ENCODE results near the gene GGT1.

Gene GGT1

DNA sequence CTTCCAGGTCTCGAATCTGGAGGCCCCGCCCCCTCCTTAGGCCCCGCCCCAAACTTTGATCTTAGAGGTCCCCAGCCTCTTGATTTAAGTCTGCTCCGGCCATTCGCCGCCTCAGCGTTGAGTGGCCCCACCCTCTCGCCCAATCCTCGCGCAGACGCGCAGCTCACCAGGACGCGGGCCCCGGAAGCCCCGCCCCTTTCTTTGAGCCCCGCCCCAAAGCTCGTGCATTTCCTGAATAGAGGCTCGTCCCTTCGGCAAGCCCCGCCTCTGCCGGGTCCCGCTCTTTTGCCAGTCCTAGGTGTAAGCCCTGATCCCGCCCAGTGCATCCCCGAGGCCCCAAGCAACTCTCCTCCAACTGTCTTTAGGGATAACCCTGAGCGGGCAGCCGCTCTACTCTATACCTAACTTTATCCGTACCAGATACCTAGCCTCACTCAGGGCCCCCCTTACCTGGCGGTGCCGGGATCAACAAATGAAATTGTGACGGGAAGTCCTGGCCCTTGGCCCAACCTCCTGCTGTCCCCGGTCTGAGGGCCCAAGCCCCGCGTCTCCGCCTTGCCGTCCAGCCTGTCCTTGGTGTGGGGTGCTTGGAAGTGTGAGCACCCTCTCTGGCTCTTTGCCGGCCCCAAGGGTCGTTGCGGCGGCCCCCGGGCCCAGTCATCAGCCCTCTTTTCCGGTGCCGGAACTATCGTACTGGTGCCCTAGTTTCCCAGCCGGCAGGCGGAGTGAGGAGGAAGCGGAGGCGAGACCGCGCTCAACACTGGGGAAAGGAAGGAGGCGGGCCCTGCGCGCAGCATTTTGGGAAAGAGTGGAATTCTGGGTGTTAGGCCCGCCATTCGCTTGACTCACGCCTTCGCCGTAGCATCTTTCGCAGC is 47.6 kb upstream of the GGT1 start, which contains the start of gene SNRPD3:
Gene SNRPD3 (plus strand): TSS at position 835 of the 875 bp plus-strand sequence. CDS start 1,676 bp downstream, outside the sequence.
- DNase-seq = peak; percentile 99
- peak within 1 kb of the TSS; percentile 96 for H3K4me3 ChIP-seq (ENCODE audit: low read length)
- no peaks in the 10 kb centered on the region for H3K9me2 ChIP-seq (replicated peaks; ENCODE audit: insufficient read depth, low read length)
- no peak for TF ChIP-seq EZH2 (optimal IDR thresholded peaks at IDR 0.05; ENCODE audit: low read depth, low read length)
- no peak for TF ChIP-seq EZH2phosphoT487 (IDR thresholded peaks at IDR 0.05; ENCODE audit: low read length)
- TF ChIP-seq, protein P1, sequence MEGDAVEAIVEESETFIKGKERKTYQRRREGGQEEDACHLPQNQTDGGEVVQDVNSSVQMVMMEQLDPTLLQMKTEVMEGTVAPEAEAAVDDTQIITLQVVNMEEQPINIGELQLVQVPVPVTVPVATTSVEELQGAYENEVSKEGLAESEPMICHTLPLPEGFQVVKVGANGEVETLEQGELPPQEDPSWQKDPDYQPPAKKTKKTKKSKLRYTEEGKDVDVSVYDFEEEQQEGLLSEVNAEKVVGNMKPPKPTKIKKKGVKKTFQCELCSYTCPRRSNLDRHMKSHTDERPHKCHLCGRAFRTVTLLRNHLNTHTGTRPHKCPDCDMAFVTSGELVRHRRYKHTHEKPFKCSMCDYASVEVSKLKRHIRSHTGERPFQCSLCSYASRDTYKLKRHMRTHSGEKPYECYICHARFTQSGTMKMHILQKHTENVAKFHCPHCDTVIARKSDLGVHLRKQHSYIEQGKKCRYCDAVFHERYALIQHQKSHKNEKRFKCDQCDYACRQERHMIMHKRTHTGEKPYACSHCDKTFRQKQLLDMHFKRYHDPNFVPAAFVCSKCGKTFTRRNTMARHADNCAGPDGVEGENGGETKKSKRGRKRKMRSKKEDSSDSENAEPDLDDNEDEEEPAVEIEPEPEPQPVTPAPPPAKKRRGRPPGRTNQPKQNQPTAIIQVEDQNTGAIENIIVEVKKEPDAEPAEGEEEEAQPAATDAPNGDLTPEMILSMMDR (IDR thresholded peaks at IDR 0.05; ENCODE audit: low read length) = no peak
- H3K4me1 ChIP-seq (ENCODE audit: low read length) = peaks cover 21% of the 10 kb centered on the region
- 0 out of 2 replicates have a peak, but pooled peaks cover 3% of the 10 kb centered on the region for H3F3A ChIP-seq (ENCODE audit: insufficient read depth, low read length)
- H4K20me1 ChIP-seq (ENCODE audit: insufficient read depth, low read length) = 0 out of 2 replicates have a peak, but pooled peaks cover 11% of the 10 kb centered on the region
- peak within 1 kb of the TSS; percentile 92 for H3K27ac ChIP-seq (ENCODE audit: low read length)
- no peaks in the 10 kb centered on the region for H3K9me3 ChIP-seq (replicated peaks; ENCODE audit: insufficient read depth, low read length)
- no peaks in the 10 kb centered on the region for H3K27me3 ChIP-seq (replicated peaks; ENCODE audit: insufficient read depth, low read length)
- peak within 1 kb of the TSS; percentile 99 for H3K9ac ChIP-seq (ENCODE audit: low read length)
- peak within 1 kb of the TSS; percentile 97 for H3K4me2 ChIP-seq (ENCODE audit: low read depth, low read length)
- H2AFZ ChIP-seq (ENCODE audit: low read length) = peak within 1 kb of the TSS; percentile 85
- H3K79me2 ChIP-seq (ENCODE audit: low read length) = peaks cover 96% of the 10 kb centered on the region
- H3K36me3 ChIP-seq (replicated peaks; ENCODE audit: insufficient read depth, low read length) = no peaks in the 10 kb centered on the region; the same call in 1 of the 2 replicates

DNA sequence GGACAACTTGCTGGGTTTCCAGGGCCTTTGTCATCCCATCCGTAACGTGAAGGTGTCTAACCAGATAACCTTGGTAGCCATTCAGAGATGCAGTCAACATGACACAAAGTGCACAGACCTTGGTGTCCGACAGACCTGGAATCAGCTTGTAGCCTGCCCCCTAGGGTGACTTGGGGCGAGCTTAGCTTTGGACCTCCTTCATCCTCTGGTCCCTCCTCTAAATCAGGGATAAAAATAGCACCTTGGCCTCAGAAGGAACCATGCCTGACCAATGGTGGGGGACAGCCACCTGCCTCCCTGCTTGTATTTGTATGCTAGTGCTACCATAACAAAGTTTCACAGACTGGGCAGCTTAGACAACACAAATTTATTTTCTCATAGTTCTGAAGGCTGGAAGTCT is 43.5 kb upstream of the GGT1 start:
- peaks cover 12% of the 10 kb centered on the region for H3K36me3 ChIP-seq (replicated peaks; ENCODE audit: insufficient read depth, low read length)
- no peak overlapping the region for H3K9ac ChIP-seq (ENCODE audit: low read length)
- no peak overlapping the region for H3K4me3 ChIP-seq (ENCODE audit: low read length)
- H2AFZ ChIP-seq (ENCODE audit: low read length) = no peak overlapping the region
- H3K9me2 ChIP-seq (replicated peaks; ENCODE audit: insufficient read depth, low read length) = no peaks in the 10 kb centered on the region
- H4K20me1 ChIP-seq (ENCODE audit: insufficient read depth, low read length) = peaks cover 35% of the 10 kb centered on the region
- TF ChIP-seq EZH2phosphoT487 (IDR thresholded peaks at IDR 0.05; ENCODE audit: low read length) (no peak), EZH2 (optimal IDR thresholded peaks at IDR 0.05; ENCODE audit: low read depth, low read length) (no peak)
- TF ChIP-seq, protein P1 (IDR thresholded peaks at IDR 0.05; ENCODE audit: low read length) = no peak
- peaks cover 96% of the 10 kb centered on the region for H3K79me2 ChIP-seq (ENCODE audit: low read length)
- DNase-seq = no peak
- no peaks in the 10 kb centered on the region for H3K9me3 ChIP-seq (replicated peaks; ENCODE audit: insufficient read depth, low read length)
- H3K4me1 ChIP-seq (ENCODE audit: low read length) = peaks cover 12% of the 10 kb centered on the region
- H3K27me3 ChIP-seq (replicated peaks; ENCODE audit: insufficient read depth, low read length) = no peaks in the 10 kb centered on the region
- H3K4me2 ChIP-seq (ENCODE audit: low read depth, low read length) = no peak overlapping the region
- no peak overlapping the region for H3K27ac ChIP-seq (ENCODE audit: low read length)
- peaks cover 3% of the 10 kb centered on the region; the same call in 1 of the 2 replicates for H3F3A ChIP-seq (ENCODE audit: insufficient read depth, low read length)

DNA sequence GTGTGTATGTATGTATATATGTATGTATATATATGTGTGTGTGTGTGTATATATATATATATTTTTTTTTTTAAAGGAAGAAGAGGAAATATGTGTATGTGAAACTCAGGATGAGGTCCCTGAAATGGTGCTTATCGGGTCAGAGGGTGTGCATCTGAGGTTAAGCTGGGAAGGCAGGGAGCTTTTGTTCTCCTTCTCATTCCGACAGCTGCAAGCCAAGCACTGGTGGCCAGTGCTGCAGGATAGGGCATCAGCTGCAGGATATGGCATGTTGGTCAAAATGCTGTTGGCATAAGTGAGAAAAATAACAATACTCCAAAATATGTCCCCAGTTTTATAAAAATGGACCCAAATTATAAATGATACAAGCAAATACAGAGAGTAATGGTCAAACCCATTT is 39.7 kb upstream of the GGT1 start:
- Histone ChIP-seq H3K4me2 (ENCODE audit: low read depth, low read length) (no peak overlapping the region), H3K36me3 (replicated peaks; ENCODE audit: insufficient read depth, low read length) (peaks cover 16% of the 10 kb centered on the region), H3K9ac (ENCODE audit: low read length) (no peak overlapping the region)

More for the DNA sequence above, 39.7 kb upstream of the GGT1 start:
- H3K27me3 ChIP-seq (replicated peaks; ENCODE audit: insufficient read depth, low read length) = no peaks in the 10 kb centered on the region
- no peak overlapping the region for H3K27ac ChIP-seq (ENCODE audit: low read length)
- H3K4me1 ChIP-seq (ENCODE audit: low read length) = no peaks in the 10 kb centered on the region; the same call in 1 of the 2 replicates
- H3K9me2 ChIP-seq (replicated peaks; ENCODE audit: insufficient read depth, low read length) = no peaks in the 10 kb centered on the region
- DNase-seq = no peak
- H3K79me2 ChIP-seq (ENCODE audit: low read length) = peaks cover 99% of the 10 kb centered on the region
- TF ChIP-seq EZH2phosphoT487 (IDR thresholded peaks at IDR 0.05; ENCODE audit: low read length) (no peak), EZH2 (optimal IDR thresholded peaks at IDR 0.05; ENCODE audit: low read depth, low read length) (no peak)
- TF ChIP-seq, protein P1 (IDR thresholded peaks at IDR 0.05; ENCODE audit: low read length) = no peak
- H3K9me3 ChIP-seq (replicated peaks; ENCODE audit: insufficient read depth, low read length) = no peaks in the 10 kb centered on the region
- H3K4me3 ChIP-seq (ENCODE audit: low read length) = no peak overlapping the region
- no peaks in the 10 kb centered on the region; the same call in 1 of the 2 replicates for H3F3A ChIP-seq (ENCODE audit: insufficient read depth, low read length)
- H4K20me1 ChIP-seq (ENCODE audit: insufficient read depth, low read length) = peaks cover 52% of the 10 kb centered on the region
- H2AFZ ChIP-seq (ENCODE audit: low read length) = no peak overlapping the region
